GM18505 (cell line): Measurements from ENCODE around the gene PLK5.
"Not testable (repeated sequence)": the region's sequence is repeated elsewhere in the genome, so short reads cannot be mapped to it uniquely, and the experiment has no call there.

Experiments
- ATAC-seq: cut with Tn5 transposase; IDR thresholded peaks from one replicate; pipeline ENCODE4 v1.9.1; 2021; ENCODE audit not compliant: unreplicated experiment
- POLR2A ChIP-seq: IDR thresholded peaks from 4 replicates; pipeline ENCODE4 v1.6.1; 2011; ENCODE audit warnings: borderline replicate concordance; ENCODE audit not compliant: insufficient read depth, insufficient read length; ENCODE audit errors: extremely low read depth

Gene PLK5

GRCh38 chr19:1520203-1520780 is 3.6 kb upstream of the PLK5 start:
- no peak for ATAC-seq
- no peak for TF ChIP-seq POLR2A

GRCh38 chr19:1521636-1522035 is 2.2 kb upstream of the PLK5 start:
- ATAC-seq: no peak
- TF ChIP-seq POLR2A: no peak

GRCh38 chr19:1522061-1522460 is 1.8 kb upstream of the PLK5 start:
- ATAC-seq: no peak

GRCh38 chr19:1522838-1523237 is 1.0 kb upstream of the PLK5 start:
- ATAC-seq: no peak
- TF ChIP-seq POLR2A: no peak

More at GRCh38 chr19:1522061-1522460, 1.8 kb upstream of the PLK5 start:
- no peak for TF ChIP-seq POLR2A

- no peak for TF ChIP-seq POLR2A
- ATAC-seq: no peak
Measured at GRCh38 chr19:1524287-1524971, 552 bp downstream of the PLK5 start.

- TF ChIP-seq POLR2A: no peak
Measured at GRCh38 chr19:1524972-1525325, 1.1 kb downstream of the PLK5 start.

GRCh38 chr19:1525343-1525742 is 1.5 kb downstream of the PLK5 start:
- no peak for ATAC-seq
- no peak for TF ChIP-seq POLR2A

More at GRCh38 chr19:1524972-1525325, 1.1 kb downstream of the PLK5 start:
- no peak for ATAC-seq

- no peak for TF ChIP-seq POLR2A
- ATAC-seq: no peak
Measured at GRCh38 chr19:1526066-1526778, 2.3 kb downstream of the PLK5 start.

- TF ChIP-seq POLR2A: no peak
- no peak for ATAC-seq
Measured at GRCh38 chr19:1526979-1527649, 3.2 kb downstream of the PLK5 start.

- ATAC-seq: no peak
- TF ChIP-seq POLR2A: no peak
Measured at GRCh38 chr19:1527650-1528309, 3.9 kb downstream of the PLK5 start.

GRCh38 chr19:1528596-1529429 is 4.9 kb downstream of the PLK5 start:
- ATAC-seq: no peak
- no peak for TF ChIP-seq POLR2A

GRCh38 chr19:1529430-1529816 is 5.5 kb downstream of the PLK5 start:
- no peak for TF ChIP-seq POLR2A
- ATAC-seq: no peak

- not testable (repeated sequence) for ATAC-seq
Measured at GRCh38 chr19:1530856-1531255, 7.0 kb downstream of the PLK5 start.
